GM18505 (cell line): ENCODE data around the gene B9D1.

ENCODE experiments used
- ATAC-seq: cut with Tn5 transposase; IDR thresholded peaks from one replicate; pipeline ENCODE4 v1.9.1; 2021; ENCODE audit not compliant: unreplicated experiment
- POLR2A ChIP-seq: IDR thresholded peaks from 4 replicates; pipeline ENCODE4 v1.6.1; 2011; ENCODE audit warnings: borderline replicate concordance; ENCODE audit not compliant: insufficient read depth, insufficient read length; ENCODE audit errors: extremely low read depth

Gene B9D1

GRCh38 chr17:19313746-19314651 is 48.5 kb downstream of the B9D1 start:
- no peak for TF ChIP-seq POLR2A
- no peak for ATAC-seq

- no peak for TF ChIP-seq POLR2A
- ATAC-seq: no peak
These were observed 49.3 kb downstream of the B9D1 start for GRCh38 chr17:19313066-19313745.

- no peak for TF ChIP-seq POLR2A
- no peak for ATAC-seq
These were observed 50.1 kb downstream of the B9D1 start for GRCh38 chr17:19312406-19312805.

GRCh38 chr17:19311421-19312215 is 50.9 kb downstream of the B9D1 start:
- no peak for ATAC-seq
- TF ChIP-seq POLR2A: no peak

DNA sequence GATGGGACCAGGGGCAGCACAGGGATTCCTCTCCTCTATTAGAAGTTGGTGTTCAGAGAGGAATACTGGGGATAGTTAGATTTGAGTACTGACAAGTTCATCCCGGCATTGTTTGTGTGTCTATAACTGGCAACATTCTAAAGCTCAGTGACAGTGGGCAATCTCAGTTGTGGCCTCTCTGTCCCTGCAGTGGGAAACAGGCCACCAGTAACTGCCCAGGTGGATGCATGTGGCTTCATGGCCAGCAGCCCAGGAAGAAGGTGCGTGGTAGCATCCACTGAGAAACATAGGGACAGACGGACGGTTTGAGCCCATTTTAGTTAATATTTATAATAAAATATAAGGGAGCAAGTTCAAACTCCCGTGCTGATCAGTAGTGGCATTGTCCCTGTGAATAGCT is 51.5 kb downstream of the B9D1 start:
- no peak for TF ChIP-seq POLR2A
- no peak for ATAC-seq

GRCh38 chr17:19310151-19310550 is 52.4 kb downstream of the B9D1 start:
- no peak for ATAC-seq
- no peak for TF ChIP-seq POLR2A

GRCh38 chr17:19309701-19310100 is 52.8 kb downstream of the B9D1 start:
- TF ChIP-seq POLR2A: no peak

DNA sequence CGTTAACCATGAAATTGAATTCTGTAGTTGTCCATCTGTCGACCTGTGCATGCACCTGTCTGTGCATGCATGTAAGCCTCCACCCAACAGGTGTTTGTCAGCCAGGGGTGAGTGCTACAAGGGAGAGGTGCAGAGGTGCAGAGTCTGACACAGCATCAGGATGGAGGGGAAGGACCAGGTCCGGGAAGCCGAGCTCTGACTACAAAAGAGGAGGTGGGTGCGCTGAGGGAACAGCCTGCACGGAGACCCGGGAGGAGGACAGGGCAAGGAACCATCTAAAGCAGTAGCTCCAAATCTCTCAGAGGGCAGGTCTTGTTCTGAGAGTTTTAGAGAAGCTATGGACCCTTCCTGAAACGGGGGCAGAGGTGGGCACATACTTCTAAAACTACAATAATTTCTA is 54.1 kb downstream of the B9D1 start:
- no peak for ATAC-seq
- no peak for TF ChIP-seq POLR2A

More at GRCh38 chr17:19309701-19310100, 52.8 kb downstream of the B9D1 start:
- ATAC-seq: no peak

GRCh38 chr17:19307521-19307920 is 55.0 kb downstream of the B9D1 start:
- no peak for TF ChIP-seq POLR2A
- ATAC-seq: no peak

- peak; percentile 79 for ATAC-seq
- TF ChIP-seq POLR2A: peak; percentile 42
These were observed 56.1 kb downstream of the B9D1 start for GRCh38 chr17:19306160-19307111.

DNA sequence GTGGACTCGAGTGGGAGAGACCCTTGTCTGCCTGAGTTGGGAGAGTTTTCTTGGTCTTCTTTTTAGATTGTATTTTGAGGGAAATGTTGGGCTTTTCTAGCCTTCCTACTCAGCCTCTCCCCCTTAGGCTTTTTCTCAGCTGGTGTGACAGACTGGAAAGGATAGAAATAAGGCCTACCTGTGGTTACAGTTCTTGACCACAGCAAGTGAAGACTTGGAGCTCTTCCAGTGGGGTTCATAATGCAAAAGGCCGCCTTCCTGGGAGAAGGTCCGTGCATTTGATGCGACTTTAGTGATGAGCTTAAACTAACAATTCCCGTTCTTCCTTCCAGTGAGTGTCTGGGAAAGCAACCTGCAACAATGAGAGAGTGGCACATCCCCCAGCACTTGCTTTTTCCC is 56.8 kb downstream of the B9D1 start:
- no peak for TF ChIP-seq POLR2A
- ATAC-seq: no peak

GRCh38 chr17:19305256-19305655 is 57.3 kb downstream of the B9D1 start:
- no peak for TF ChIP-seq POLR2A
- ATAC-seq: no peak
